ENCODE data around the gene PLET1. TPM values are rescaled to one million over a fixed set of nuclear protein-coding genes. Genes with fewer than 3 reads are reported as not detected.
A peak's percentile ranks its signal among the peaks of the same experiment; 100 is the strongest.

PLET1 gene
- total and polyA plus RNA-seq, 12 donors, result not detected

DNA sequence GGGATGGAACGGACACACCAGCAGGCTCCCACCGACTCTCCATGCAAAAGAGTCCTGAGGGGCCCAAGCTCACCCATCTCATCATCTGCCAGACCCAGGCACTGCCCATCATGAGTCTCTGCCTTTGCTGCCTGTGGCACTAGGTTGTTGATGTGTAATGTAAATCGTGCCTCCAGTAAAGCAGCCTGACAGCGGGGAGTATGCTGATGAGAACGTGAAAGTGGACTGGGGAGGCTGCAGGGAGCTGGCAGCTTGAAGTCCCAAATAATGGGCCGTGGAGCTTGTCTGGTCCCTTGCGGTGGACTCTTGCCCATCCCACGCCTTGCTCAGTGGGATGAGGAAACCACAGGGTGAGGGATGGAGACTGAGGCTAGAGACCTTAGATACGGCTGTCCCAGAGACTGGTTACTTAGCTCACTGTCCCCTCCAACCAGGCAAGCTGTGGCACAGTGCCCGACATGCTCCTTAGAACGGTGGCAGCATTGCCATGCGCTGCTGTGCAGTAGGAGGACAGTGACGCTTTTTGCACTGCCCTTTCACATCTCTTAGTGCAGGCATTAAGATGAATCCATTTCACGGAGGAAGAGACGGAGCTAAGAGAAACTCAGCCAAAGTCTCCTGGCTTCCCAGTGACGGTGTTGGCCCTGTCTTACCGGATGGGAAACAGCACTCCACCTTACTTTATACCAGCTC lies 39.6 kb upstream of the PLET1 start:
- H3K9me3 ChIP-seq (replicated peaks in 1 of 3), result no peaks in the 10 kb centered on the region
- DNase-seq, result no peak
- H3K27me3 ChIP-seq, result no peaks in the 10 kb centered on the region
- intact Hi-C loops (cut with DNase I), result loop anchor here (5.0 to 10.0 kb wide), 2 partner anchors 155 to 987 kb away; no protein-coding TSS in a partner anchor
- 84 to 93% (median 89%) methylated on average over 17 of the region's 17 CpGs for WGBS, 4 donors
- no peak overlapping the region for H3K27ac ChIP-seq
- no peak for TF ChIP-seq POLR2A (IDR thresholded peaks at IDR 0.05)
- TF ChIP-seq, protein P1, sequence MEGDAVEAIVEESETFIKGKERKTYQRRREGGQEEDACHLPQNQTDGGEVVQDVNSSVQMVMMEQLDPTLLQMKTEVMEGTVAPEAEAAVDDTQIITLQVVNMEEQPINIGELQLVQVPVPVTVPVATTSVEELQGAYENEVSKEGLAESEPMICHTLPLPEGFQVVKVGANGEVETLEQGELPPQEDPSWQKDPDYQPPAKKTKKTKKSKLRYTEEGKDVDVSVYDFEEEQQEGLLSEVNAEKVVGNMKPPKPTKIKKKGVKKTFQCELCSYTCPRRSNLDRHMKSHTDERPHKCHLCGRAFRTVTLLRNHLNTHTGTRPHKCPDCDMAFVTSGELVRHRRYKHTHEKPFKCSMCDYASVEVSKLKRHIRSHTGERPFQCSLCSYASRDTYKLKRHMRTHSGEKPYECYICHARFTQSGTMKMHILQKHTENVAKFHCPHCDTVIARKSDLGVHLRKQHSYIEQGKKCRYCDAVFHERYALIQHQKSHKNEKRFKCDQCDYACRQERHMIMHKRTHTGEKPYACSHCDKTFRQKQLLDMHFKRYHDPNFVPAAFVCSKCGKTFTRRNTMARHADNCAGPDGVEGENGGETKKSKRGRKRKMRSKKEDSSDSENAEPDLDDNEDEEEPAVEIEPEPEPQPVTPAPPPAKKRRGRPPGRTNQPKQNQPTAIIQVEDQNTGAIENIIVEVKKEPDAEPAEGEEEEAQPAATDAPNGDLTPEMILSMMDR (IDR thresholded peaks at IDR 0.05), result no peak
- no peak overlapping the region for H3K4me3 ChIP-seq
- H3K4me1 ChIP-seq (replicated peaks in 1 of 2), result peaks cover 9 to 13% of the 10 kb centered on the region in 2 donors
- no peaks in the 10 kb centered on the region for H3K36me3 ChIP-seq (replicated peaks in 1 of 2)

DNA sequence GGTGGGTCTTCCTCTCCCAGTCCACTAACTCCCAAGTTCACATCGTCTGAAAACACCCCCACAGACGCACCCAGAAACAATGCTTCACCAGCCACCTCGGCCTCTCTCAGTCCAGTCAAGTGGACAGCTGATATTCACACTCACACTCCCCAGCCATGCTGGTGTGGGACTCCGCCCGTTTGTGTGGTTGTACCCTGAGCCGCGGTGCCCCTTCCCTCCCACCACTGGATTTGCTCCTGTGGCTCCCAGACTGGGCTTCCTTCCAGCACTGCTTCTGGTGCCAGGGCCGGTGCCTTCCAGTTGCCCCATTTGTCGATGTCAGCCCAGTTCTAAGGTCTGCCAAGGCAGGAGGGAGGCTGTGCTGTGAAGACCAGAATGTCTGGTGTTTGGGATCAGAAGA lies 37.9 kb upstream of the PLET1 start:
- WGBS, 4 donors, result 44 to 63% (median 55%) methylated on average over 9 of the region's 9 CpGs
- DNase-seq, result peak; percentile 57 to 85 (median 78)
- no peaks in the 10 kb centered on the region for H3K9me3 ChIP-seq (replicated peaks in 1 of 3)

DNA sequence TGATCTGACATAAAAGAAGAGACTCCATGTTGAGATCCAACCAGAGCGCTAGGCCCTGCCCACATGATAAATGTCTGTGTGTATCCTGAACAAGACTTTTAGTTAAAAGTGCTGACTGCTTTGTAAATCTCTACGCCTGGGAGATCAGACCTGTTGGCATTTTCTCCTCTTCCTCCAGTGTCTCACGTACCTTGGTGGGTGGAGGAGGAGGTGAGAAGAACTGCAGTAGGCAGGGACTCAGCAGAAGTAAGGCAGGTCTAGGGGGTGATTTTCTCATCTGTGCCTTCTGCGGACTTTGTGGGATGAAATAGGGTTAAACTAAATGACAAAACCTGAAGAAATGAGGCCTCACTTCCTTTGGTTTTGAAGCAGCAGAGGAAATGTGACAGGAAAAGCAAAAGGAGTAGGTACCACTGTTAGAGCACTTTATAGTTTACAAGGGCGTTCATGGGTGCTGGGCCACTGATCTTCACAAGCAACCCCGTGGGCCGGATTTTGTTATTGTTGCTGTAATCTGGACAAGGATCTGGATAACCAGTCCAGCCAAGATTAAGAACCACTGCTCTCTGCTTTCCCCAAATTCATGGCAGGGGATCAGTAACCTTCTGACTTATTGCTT lies 36.7 kb upstream of the PLET1 start:
- no peak overlapping the region for H3K4me3 ChIP-seq
- H3K4me1 ChIP-seq (replicated peaks in 1 of 2), result peaks cover 6 to 29% of the 10 kb centered on the region in 2 donors
- no peak overlapping the region for H3K27ac ChIP-seq
- no peak for DNase-seq
- TF ChIP-seq, protein P1 (IDR thresholded peaks at IDR 0.05), result no peak
- no peak for TF ChIP-seq POLR2A (IDR thresholded peaks at IDR 0.05)
- no peaks in the 10 kb centered on the region for H3K9me3 ChIP-seq (replicated peaks in 1 of 3)
- 84 to 87% (median 85%) methylated on average over 7 of the region's 7 CpGs for WGBS, 4 donors
- intact Hi-C loops (cut with DNase I), result loop anchor here in 1 of 2 donors (5.0 kb wide), 1 partner anchor 155 kb away; no protein-coding TSS in a partner anchor
- no peaks in the 10 kb centered on the region for H3K27me3 ChIP-seq
- no peaks in the 10 kb centered on the region for H3K36me3 ChIP-seq (replicated peaks in 1 of 2)

More for the DNA sequence above, 37.9 kb upstream of the PLET1 start:
- Histone ChIP-seq H3K4me1 (replicated peaks in 1 of 2) (peaks cover 13 to 23% of the 10 kb centered on the region in 2 donors), H3K4me3 (no peak overlapping the region), H3K27me3 (no peaks in the 10 kb centered on the region), H3K36me3 (replicated peaks in 1 of 2) (no peaks in the 10 kb centered on the region), H3K27ac (peak overlapping the region in 1 of 5 donors; percentile 18)
- intact Hi-C loops (cut with DNase I), result loop anchor here in 1 of 2 donors (5.0 kb wide), 1 partner anchor 154 kb away; no protein-coding TSS in a partner anchor
- TF ChIP-seq POLR2A (IDR thresholded peaks at IDR 0.05), result no peak
- TF ChIP-seq, protein P1 (IDR thresholded peaks at IDR 0.05), result no peak

GRCh38 chr11:112296044-112296443 lies 35.4 kb upstream of the PLET1 start:
- TF ChIP-seq POLR2A (IDR thresholded peaks at IDR 0.05), result no peak
- TF ChIP-seq, protein P1 (IDR thresholded peaks at IDR 0.05), result no peak
- H3K4me1 ChIP-seq (replicated peaks in 1 of 2), result peaks cover 0 to 25% of the 10 kb centered on the region in 2 donors
- H3K4me3 ChIP-seq, result no peak overlapping the region
- no peak for DNase-seq
- no peaks in the 10 kb centered on the region for H3K27me3 ChIP-seq
- no peak overlapping the region for H3K27ac ChIP-seq
- no peaks in the 10 kb centered on the region for H3K9me3 ChIP-seq (replicated peaks in 1 of 3)
- intact Hi-C loops (cut with DNase I), result loop anchor here in 1 of 2 donors (5.0 kb wide), 1 partner anchor 156 kb away; no protein-coding TSS in a partner anchor
- H3K36me3 ChIP-seq (replicated peaks in 1 of 2), result no peaks in the 10 kb centered on the region
- 94 to 98% (median 97%) methylated on average over 3 to 4 of the region's 4 CpGs for WGBS, 4 donors

All from adrenal gland (tissue), 12 donors.